ENCODE measurements around the gene POLR2F.

DNA sequence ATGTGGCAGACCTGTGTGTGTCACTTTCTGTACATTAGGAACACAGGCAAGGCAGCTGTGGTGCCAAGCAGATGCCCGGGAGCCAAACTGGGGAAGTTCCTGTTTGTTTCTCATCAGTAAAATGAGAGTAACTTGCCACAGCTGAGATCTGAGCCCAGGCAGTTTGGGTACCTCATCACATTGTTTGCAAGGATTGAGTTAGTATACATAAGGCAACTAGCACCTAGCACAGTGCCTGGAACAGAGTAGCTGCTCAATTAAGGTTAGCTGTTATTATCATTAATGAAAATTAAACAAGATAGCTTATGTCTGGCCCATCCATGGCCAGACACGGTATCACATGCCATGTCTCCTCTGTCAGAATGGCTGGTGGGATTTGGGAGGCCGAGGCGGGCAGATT, 23.0 kb downstream of the POLR2F start:
- TF ChIP-seq POLR2A (IDR thresholded peaks at IDR 0.05) = no peak
- TF ChIP-seq, protein P1, sequence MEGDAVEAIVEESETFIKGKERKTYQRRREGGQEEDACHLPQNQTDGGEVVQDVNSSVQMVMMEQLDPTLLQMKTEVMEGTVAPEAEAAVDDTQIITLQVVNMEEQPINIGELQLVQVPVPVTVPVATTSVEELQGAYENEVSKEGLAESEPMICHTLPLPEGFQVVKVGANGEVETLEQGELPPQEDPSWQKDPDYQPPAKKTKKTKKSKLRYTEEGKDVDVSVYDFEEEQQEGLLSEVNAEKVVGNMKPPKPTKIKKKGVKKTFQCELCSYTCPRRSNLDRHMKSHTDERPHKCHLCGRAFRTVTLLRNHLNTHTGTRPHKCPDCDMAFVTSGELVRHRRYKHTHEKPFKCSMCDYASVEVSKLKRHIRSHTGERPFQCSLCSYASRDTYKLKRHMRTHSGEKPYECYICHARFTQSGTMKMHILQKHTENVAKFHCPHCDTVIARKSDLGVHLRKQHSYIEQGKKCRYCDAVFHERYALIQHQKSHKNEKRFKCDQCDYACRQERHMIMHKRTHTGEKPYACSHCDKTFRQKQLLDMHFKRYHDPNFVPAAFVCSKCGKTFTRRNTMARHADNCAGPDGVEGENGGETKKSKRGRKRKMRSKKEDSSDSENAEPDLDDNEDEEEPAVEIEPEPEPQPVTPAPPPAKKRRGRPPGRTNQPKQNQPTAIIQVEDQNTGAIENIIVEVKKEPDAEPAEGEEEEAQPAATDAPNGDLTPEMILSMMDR (IDR thresholded peaks at IDR 0.05) = no peak
- TF ChIP-seq POLR2AphosphoS5 (IDR thresholded peaks at IDR 0.05; ENCODE audit: insufficient read depth in 1 of 2, low read depth in 1 of 2) = no peak

All from vagina (tissue), 2 donors.